ENCODE data around the gene HGFAC. TPM values are rescaled to one million over a fixed set of nuclear protein-coding genes. Genes with fewer than 3 reads are reported as not detected.

HGFAC gene
- total RNA-seq, 1 donor from 2014 or later: 1.0 TPM

GRCh38 chr4:3399277-3400194 is 42.2 kb upstream of the HGFAC start:
- H3K4me1 ChIP-seq: peaks cover 16% of the 10 kb centered on the region
- no peak overlapping the region for H3K27ac ChIP-seq
- TF ChIP-seq CTCF (IDR thresholded peaks at IDR 0.05): no peak
- H3K4me3 ChIP-seq: no peak overlapping the region
- DNase-seq: no peak
- H3K36me3 ChIP-seq: peaks cover 4% of the 10 kb centered on the region
- intact Hi-C loops (cut with DNase I): no loop called here
- H3K27me3 ChIP-seq (ENCODE audit: low read depth): no peaks in the 10 kb centered on the region
- ATAC-seq: peak in 1 of 2 donors; percentile 40
- no peaks in the 10 kb centered on the region for H3K9me3 ChIP-seq

GRCh38 chr4:3401436-3402171 is 40.2 kb upstream of the HGFAC start:
- DNase-seq: no peak
- H3K27ac ChIP-seq: no peak overlapping the region

GRCh38 chr4:3402491-3403347 is 39.0 kb upstream of the HGFAC start:
- H3K4me3 ChIP-seq: no peak overlapping the region
- H3K27ac ChIP-seq: no peak overlapping the region
- H3K27me3 ChIP-seq (ENCODE audit: low read depth): no peaks in the 10 kb centered on the region
- TF ChIP-seq CTCF (IDR thresholded peaks at IDR 0.05): no peak
- H3K9me3 ChIP-seq: no peaks in the 10 kb centered on the region
- intact Hi-C loops (cut with DNase I): no loop called here
- DNase-seq (peak; percentile 48), ATAC-seq (peak; percentile 43 to 56)
- peaks cover 16% of the 10 kb centered on the region for H3K4me1 ChIP-seq
- peaks cover 4% of the 10 kb centered on the region for H3K36me3 ChIP-seq

More at GRCh38 chr4:3401436-3402171, 40.2 kb upstream of the HGFAC start:
- Histone ChIP-seq H3K36me3 (peaks cover 4% of the 10 kb centered on the region), H3K4me1 (peaks cover 16% of the 10 kb centered on the region), H3K27me3 (ENCODE audit: low read depth) (no peaks in the 10 kb centered on the region), H3K4me3 (no peak overlapping the region), H3K9me3 (no peaks in the 10 kb centered on the region)
- no peak for TF ChIP-seq CTCF (IDR thresholded peaks at IDR 0.05)
- intact Hi-C loops (cut with DNase I): no loop called here
- no peak for ATAC-seq

GRCh38 chr4:3403348-3403906 is 38.3 kb upstream of the HGFAC start:
- intact Hi-C loops (cut with DNase I): no loop called here
- no peak overlapping the region for H3K4me3 ChIP-seq
- no peak overlapping the region for H3K27ac ChIP-seq
- H3K36me3 ChIP-seq: peaks cover 4% of the 10 kb centered on the region
- H3K4me1 ChIP-seq: peaks cover 16% of the 10 kb centered on the region
- no peaks in the 10 kb centered on the region for H3K9me3 ChIP-seq
- DNase-seq (no peak), ATAC-seq (no peak)
- TF ChIP-seq CTCF (IDR thresholded peaks at IDR 0.05): no peak
- H3K27me3 ChIP-seq (ENCODE audit: low read depth): no peaks in the 10 kb centered on the region

GRCh38 chr4:3404546-3404945 is 37.2 kb upstream of the HGFAC start:
- H3K27me3 ChIP-seq (ENCODE audit: low read depth): no peaks in the 10 kb centered on the region
- no peak overlapping the region for H3K4me3 ChIP-seq
- H3K9me3 ChIP-seq: no peaks in the 10 kb centered on the region
- ATAC-seq (no peak), DNase-seq (no peak)
- peaks cover 4% of the 10 kb centered on the region for H3K36me3 ChIP-seq
- H3K4me1 ChIP-seq: peaks cover 16% of the 10 kb centered on the region
- intact Hi-C loops (cut with DNase I): no loop called here
- no peak overlapping the region for H3K27ac ChIP-seq
- no peak for TF ChIP-seq CTCF (IDR thresholded peaks at IDR 0.05)
